Measurements from ENCODE around the gene GALNT17. TPM values are rescaled to one million over a fixed set of nuclear protein-coding genes. Genes with fewer than 3 reads are reported as not detected.
"Not testable (repeated sequence)": the region's sequence is repeated elsewhere in the genome, so short reads cannot be mapped to it uniquely, and the experiment has no call there.

GALNT17 gene
- total RNA-seq, 1 experiment from 2014 or later = not detected

- Histone ChIP-seq H3K9me3 (replicated peaks) (peaks cover 5% of the 10 kb centered on the region; the same call in 1 of the 2 replicates), H3K27ac (no peak overlapping the region), H3K4me3 (no peak overlapping the region), H3K27me3 (replicated peaks) (no peaks in the 10 kb centered on the region), H3K4me1 (replicated peaks) (no peaks in the 10 kb centered on the region), H3K36me3 (no peaks in the 10 kb centered on the region)
- no peak for DNase-seq (ENCODE audit: low read depth in 1 of 2, low spot score in 2 of 2)
Observed at GRCh38 chr7:71261066-71261465, 129.1 kb downstream of the GALNT17 start.

DNA sequence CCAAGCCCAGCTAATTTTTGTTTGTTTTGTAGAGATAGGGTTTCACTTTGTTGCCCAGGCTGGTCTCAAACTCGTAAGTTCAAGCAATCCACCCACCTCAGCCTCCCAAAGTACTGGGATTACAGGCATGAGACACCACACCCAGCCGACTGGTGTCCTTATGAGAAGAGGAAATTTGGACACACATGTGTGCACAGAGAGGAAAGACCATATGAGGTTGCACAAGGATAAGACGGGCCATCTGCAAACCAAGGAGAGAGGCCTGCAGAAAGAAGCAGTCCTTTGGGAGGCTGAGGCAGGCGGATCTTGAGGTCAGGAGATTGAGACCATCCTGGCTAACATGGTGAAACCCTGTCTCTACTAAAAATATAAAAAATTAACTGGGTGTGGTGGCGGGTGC, 130.9 kb downstream of the GALNT17 start:
- H3K36me3 ChIP-seq; H3K9me3 ChIP-seq (replicated peaks); H3K4me1 ChIP-seq (replicated peaks); DNase-seq (ENCODE audit: low read depth in 1 of 2, low spot score in 2 of 2); H3K27me3 ChIP-seq (replicated peaks); H3K27ac ChIP-seq; H3K4me3 ChIP-seq: not testable (repeated sequence)

DNA sequence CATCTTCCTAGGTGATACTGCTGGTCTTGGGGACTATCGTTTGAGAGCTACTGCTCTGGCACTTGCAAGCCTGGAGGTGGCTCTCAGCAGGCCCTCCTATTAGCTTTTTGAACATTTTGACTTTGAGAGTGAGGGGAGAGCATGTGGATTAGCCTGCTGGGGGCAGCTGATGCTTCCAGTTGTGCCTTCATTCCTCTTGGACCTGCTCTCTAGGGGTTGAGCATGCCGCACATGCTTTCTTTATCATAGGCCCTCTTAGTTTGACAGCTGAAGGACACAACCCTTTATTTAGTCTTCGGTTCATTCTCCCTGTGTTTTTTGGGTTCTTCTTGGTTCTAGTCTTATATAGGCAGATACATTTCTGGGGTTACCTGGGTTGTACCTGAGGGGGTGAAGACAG, 132.1 kb downstream of the GALNT17 start:
- H3K27me3 ChIP-seq (replicated peaks) = no peaks in the 10 kb centered on the region
- H3K4me1 ChIP-seq (replicated peaks) = no peaks in the 10 kb centered on the region
- no peak overlapping the region for H3K27ac ChIP-seq
- no peak overlapping the region for H3K4me3 ChIP-seq
- no peaks in the 10 kb centered on the region for H3K36me3 ChIP-seq
- DNase-seq (ENCODE audit: low read depth in 1 of 2, low spot score in 2 of 2) = no peak
- H3K9me3 ChIP-seq (replicated peaks) = 0 out of 2 replicates have a peak, but pooled peaks cover 3% of the 10 kb centered on the region

DNA sequence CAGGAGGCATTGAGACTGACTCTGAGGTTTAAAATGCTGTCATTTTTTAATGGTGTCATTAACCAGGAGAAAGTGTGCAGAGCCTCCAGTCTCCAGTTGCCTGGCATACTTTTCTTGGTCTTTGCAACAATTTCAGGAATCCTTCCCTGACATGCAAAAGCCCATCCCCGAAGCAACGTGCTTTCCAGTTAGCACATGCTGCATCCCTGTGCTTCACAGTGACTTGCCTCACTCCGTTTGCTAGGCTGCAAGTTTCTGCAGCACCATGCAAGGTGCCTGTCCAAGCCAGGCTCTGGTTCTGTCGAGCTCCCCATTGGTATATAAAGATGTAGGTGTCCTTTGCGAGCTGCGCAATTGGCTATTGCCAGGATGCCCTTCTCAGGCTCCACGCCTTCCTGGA, 135.0 kb downstream of the GALNT17 start:
- H3K9me3 ChIP-seq (replicated peaks) = peaks cover 3% of the 10 kb centered on the region; the same call in 1 of the 2 replicates
- DNase-seq (ENCODE audit: low read depth in 1 of 2, low spot score in 2 of 2) = no peak
- H3K36me3 ChIP-seq = no peaks in the 10 kb centered on the region
- no peaks in the 10 kb centered on the region for H3K4me1 ChIP-seq (replicated peaks)
- no peak overlapping the region for H3K4me3 ChIP-seq
- H3K27me3 ChIP-seq (replicated peaks) = no peaks in the 10 kb centered on the region
- H3K27ac ChIP-seq = no peak overlapping the region

- H3K36me3 ChIP-seq = no peaks in the 10 kb centered on the region
- no peaks in the 10 kb centered on the region for H3K27me3 ChIP-seq (replicated peaks)
- DNase-seq (ENCODE audit: low read depth in 1 of 2, low spot score in 2 of 2) = no peak
- H3K4me3 ChIP-seq = no peak overlapping the region
- no peaks in the 10 kb centered on the region; the same call in 1 of the 2 replicates for H3K9me3 ChIP-seq (replicated peaks)
- H3K27ac ChIP-seq = no peak overlapping the region
- no peaks in the 10 kb centered on the region for H3K4me1 ChIP-seq (replicated peaks)
Observed at GRCh38 chr7:71267734-71268469, 136.0 kb downstream of the GALNT17 start.

GRCh38 chr7:71270558-71270957, 138.6 kb downstream of the GALNT17 start:
- DNase-seq (ENCODE audit: low read depth in 1 of 2, low spot score in 2 of 2) = no peak
- Histone ChIP-seq H3K4me3 (no peak overlapping the region), H3K4me1 (replicated peaks) (no peaks in the 10 kb centered on the region), H3K9me3 (replicated peaks) (no peaks in the 10 kb centered on the region; the same call in 1 of the 2 replicates), H3K27me3 (replicated peaks) (no peaks in the 10 kb centered on the region), H3K27ac (no peak overlapping the region), H3K36me3 (no peaks in the 10 kb centered on the region)

DNA sequence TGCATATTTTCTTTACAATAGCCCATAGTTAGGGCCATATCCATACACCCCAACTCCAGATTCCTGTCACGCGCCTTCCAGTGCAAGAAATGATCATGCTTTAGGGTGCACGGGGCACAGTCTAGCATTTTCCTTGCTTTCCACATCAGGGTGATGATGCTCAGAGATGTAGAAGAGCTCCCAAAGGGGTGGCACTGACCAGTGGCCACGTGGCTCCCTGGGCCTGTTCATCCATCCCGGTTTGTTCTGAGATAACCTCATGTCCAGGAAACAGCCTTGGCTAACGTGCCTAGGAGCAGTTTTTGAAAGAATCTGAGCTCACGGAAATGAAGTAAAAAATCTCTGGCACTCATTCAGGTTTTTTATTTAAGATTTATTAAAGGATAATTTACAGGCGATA, 139.3 kb downstream of the GALNT17 start:
- Histone ChIP-seq H3K36me3 (no peaks in the 10 kb centered on the region), H3K9me3 (replicated peaks) (no peaks in the 10 kb centered on the region; the same call in 1 of the 2 replicates), H3K4me1 (replicated peaks) (no peaks in the 10 kb centered on the region), H3K27me3 (replicated peaks) (no peaks in the 10 kb centered on the region), H3K4me3 (no peak overlapping the region), H3K27ac (no peak overlapping the region)
- DNase-seq (ENCODE audit: low read depth in 1 of 2, low spot score in 2 of 2) = no peak

GRCh38 chr7:71272509-71273490, 140.9 kb downstream of the GALNT17 start:
- H3K4me3 ChIP-seq = no peak overlapping the region
- no peaks in the 10 kb centered on the region for H3K36me3 ChIP-seq
- H3K27ac ChIP-seq = no peak overlapping the region
- H3K9me3 ChIP-seq (replicated peaks) = no peaks in the 10 kb centered on the region; the same call in 1 of the 2 replicates
- no peaks in the 10 kb centered on the region for H3K4me1 ChIP-seq (replicated peaks)
- no peaks in the 10 kb centered on the region for H3K27me3 ChIP-seq (replicated peaks)
- no peak for DNase-seq (ENCODE audit: low read depth in 1 of 2, low spot score in 2 of 2)

GRCh38 chr7:71278257-71278656, 146.3 kb downstream of the GALNT17 start:
- DNase-seq (ENCODE audit: low read depth in 1 of 2, low spot score in 2 of 2) = no peak
- Histone ChIP-seq H3K9me3 (replicated peaks) (no peaks in the 10 kb centered on the region; the same call in 1 of the 2 replicates), H3K4me3 (no peak overlapping the region), H3K36me3 (no peaks in the 10 kb centered on the region), H3K27ac (no peak overlapping the region), H3K4me1 (replicated peaks) (no peaks in the 10 kb centered on the region), H3K27me3 (replicated peaks) (no peaks in the 10 kb centered on the region)

DNA sequence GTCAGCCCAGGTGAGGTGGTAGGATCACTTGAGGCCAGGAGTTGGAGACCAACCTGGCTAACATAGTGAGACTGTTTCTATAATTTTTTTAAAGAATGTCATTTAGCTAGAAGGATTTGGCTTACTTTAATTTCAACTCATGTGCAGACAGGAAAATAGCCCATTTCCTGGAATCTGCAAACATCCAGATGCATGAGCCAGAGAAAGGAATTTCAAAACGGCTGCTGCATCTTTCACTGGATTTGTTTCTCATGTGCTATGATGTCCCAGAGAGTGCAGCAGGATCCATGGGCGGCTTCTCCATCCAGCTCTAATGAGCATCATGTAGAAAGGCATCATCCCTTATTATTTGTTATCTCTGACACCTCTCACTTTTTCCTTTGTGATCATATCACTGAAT, 149.3 kb downstream of the GALNT17 start:
- Histone ChIP-seq H3K4me1 (replicated peaks) (no peaks in the 10 kb centered on the region), H3K9me3 (replicated peaks) (no peaks in the 10 kb centered on the region; the same call in 1 of the 2 replicates), H3K4me3 (no peak overlapping the region), H3K27me3 (replicated peaks) (no peaks in the 10 kb centered on the region), H3K27ac (no peak overlapping the region), H3K36me3 (no peaks in the 10 kb centered on the region)
- DNase-seq (ENCODE audit: low read depth in 1 of 2, low spot score in 2 of 2) = no peak

DNA sequence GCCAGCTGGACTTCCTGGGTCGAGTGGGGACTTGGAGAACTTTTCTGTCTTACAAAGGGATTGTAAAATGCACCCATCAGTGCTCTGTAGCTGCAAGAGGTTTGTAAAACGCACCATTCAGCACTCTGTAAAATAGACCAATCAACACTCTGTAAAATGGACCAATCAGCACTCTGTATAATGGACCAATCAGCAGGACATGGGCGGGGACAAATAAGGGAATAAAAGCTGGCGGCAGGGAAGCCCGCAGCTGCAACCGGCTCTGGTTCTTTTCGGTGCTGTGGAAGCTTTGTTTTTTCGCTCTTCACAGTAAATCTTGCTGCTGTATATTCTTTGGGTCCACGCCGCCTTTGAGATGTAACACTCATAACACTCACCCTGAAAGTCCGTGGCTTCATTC, 151.9 kb downstream of the GALNT17 start:
- Histone ChIP-seq H3K4me1 (replicated peaks) (no peaks in the 10 kb centered on the region), H3K9me3 (replicated peaks) (no peaks in the 10 kb centered on the region; the same call in 1 of the 2 replicates), H3K27me3 (replicated peaks) (no peaks in the 10 kb centered on the region), H3K27ac (no peak overlapping the region), H3K36me3 (no peaks in the 10 kb centered on the region), H3K4me3 (no peak overlapping the region)
- DNase-seq (ENCODE audit: low read depth in 1 of 2, low spot score in 2 of 2) = no peak

DNA sequence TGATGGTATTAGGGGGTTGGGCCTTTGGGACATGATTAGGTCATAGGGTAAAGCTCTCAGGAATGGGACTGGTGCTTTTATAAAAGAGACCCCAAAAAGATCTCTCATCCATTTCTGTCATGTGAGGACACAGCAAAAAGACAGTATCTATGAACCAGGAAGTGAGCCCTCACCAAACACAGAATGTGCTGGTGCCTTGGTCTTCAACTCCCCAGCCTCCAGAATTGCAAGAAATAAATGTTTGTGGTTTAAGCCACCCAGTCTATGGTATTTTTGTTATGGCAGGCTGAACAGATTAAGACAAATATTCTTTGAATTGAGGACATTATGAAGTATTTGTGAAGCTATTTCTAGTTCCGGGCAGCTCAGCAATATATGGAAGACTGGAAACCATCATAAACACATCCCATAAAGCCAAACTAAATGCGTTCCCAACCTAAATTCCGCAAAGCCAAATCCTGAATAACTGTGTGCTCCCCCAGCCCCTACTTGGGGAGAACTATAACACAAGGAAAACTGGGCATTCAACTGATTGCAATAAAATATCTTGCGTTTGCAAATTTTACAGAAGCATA, 153.7 kb downstream of the GALNT17 start:
- H3K9me3 ChIP-seq (replicated peaks) = no peaks in the 10 kb centered on the region; the same call in 1 of the 2 replicates
- no peak overlapping the region for H3K27ac ChIP-seq
- H3K27me3 ChIP-seq (replicated peaks) = no peaks in the 10 kb centered on the region
- no peaks in the 10 kb centered on the region for H3K36me3 ChIP-seq
- DNase-seq (ENCODE audit: low read depth in 1 of 2, low spot score in 2 of 2) = no peak
- H3K4me3 ChIP-seq = no peak overlapping the region
- H3K4me1 ChIP-seq (replicated peaks) = no peaks in the 10 kb centered on the region

DNA sequence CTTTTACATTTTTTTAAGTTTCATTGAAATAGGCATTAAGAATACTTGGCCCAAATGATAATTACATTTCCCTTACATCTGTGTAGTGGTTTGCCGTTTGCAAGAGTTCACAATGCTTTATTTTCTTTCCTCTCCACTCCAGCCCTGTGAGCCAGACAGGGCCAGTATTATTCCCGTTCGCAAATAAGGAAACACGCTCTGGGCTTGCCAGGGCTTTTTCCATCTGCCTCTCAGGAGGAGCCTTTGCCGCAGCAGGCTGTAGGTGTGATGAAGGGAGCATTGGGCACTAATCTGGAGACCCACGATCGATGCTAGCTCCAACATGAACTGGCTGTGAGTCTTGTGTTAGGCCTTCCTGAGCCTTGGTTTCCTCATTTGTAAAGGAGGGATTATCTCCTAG, 154.4 kb downstream of the GALNT17 start:
- DNase-seq (ENCODE audit: low read depth in 1 of 2, low spot score in 2 of 2) = no peak
- Histone ChIP-seq H3K36me3 (no peaks in the 10 kb centered on the region), H3K27me3 (replicated peaks) (no peaks in the 10 kb centered on the region), H3K27ac (no peak overlapping the region), H3K9me3 (replicated peaks) (no peaks in the 10 kb centered on the region; the same call in 1 of the 2 replicates), H3K4me1 (replicated peaks) (no peaks in the 10 kb centered on the region), H3K4me3 (no peak overlapping the region)

Measured in SJSA1 (cell line).